Measurements from ENCODE around the gene IGHMBP2.
A peak's percentile ranks its signal among the peaks of the same experiment; 100 is the strongest.
"Not testable (repeated sequence)": the region's sequence is repeated elsewhere in the genome, so short reads cannot be mapped to it uniquely, and the experiment has no call there.

IGHMBP2 gene

GRCh38 chr11:68903288-68904247 lies at the start of gene IGHMBP2, which contains the start of gene MRPL21:
IGHMBP2 (plus strand) TSS chr11:68903891; CDS start chr11:68903953, 62 bp downstream.
MRPL21 (minus strand) TSS chr11:68903832; CDS start chr11:68903810, 22 bp downstream.
- ATAC-seq, result peak; percentile 98

- no peak for ATAC-seq
Measured at GRCh38 chr11:68854273-68854958, 49.3 kb upstream of the IGHMBP2 start.

DNA sequence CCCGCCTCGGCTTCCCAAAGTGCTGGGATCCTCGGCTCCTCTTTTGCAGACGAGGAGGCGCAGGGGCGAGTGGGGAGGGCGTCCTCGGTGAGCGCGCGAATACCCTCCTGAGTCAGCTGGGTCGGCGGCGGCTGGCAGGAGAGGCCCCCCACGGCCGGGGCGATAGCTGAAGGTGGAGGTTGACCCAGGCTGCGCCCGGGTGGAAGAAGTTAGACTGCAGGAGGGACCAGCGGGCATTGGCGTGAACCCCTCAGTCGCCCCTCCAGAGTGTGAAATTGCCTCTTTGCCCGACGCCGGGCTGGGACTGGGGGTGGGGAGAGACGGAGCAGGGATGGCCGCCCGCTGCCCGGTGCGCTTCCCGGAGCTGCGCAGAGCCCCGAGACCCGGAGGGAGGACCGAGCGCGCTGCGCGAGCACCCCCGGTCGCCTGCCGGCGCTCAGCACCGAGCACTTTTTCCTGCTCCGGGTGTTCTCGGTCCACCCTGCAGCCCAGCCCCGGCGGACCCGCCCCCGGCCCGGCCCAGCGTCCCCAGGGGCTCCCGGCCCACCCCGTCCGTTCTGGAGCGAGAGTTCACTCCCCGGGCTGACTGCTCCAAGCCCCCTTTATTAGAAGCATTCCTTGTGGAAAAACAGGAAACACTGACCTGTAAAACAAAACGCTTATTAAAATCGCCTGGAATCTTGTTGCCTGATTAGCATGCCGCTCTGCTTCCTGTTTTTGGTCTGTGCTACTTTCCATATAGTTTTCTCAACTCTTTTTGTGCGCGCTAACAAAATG lies 48.3 kb upstream of the IGHMBP2 start:
- ATAC-seq, result peak; percentile 32 to 66

DNA sequence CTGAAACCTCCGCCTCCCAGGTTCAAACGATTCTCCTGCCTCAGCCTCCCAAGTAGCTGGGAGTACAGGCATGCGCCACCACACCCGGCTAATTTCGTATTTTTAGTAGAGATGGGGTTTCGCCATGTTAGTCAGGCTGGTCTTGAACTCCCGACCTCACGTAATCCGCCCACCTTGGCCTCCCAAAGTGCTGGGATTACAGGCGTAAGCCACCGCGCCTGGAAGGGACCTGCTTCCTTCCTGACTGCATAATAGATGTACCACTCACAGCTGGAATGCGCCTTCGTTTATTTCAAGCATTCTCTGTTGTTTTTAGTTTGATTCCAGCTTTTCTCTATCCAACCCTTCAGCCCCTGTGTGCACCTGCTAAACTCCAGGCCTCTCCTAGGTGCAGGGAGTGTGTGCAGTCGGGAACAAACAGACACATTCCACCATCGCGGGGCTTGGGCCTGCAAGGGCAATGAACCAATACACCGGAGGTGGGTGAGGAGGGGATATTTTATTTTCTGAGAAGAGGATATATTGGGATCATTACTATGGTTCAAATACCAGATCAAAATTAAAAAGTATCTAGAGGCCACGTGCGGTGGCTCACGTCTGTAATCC lies 47.2 kb upstream of the IGHMBP2 start:
- ATAC-seq, result not testable (repeated sequence)

- no peak for ATAC-seq
Measured at GRCh38 chr11:68857037-68857586, 46.6 kb upstream of the IGHMBP2 start.

- no peak for ATAC-seq
Measured at GRCh38 chr11:68859123-68859522, 44.6 kb upstream of the IGHMBP2 start.

DNA sequence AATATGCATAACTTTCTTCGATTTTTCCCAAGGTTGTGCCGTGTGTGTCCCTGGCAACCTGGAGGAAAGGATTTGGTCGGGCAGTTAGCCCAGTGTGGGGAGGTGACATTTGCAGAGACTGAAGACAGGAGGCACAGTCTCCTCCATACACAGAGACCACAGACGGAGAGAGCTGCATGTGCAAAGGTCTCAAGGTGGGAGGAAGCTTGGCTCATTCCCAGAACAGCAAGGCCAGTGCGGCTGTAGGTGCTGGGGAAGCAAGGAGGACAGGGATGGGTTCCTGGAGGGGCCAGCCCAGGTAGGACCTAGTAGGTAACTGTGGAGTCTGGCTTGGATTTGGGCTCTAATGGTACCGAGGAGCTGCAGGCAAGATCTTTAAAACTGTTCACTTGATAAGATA lies 41.3 kb upstream of the IGHMBP2 start:
- no peak for ATAC-seq

DNA sequence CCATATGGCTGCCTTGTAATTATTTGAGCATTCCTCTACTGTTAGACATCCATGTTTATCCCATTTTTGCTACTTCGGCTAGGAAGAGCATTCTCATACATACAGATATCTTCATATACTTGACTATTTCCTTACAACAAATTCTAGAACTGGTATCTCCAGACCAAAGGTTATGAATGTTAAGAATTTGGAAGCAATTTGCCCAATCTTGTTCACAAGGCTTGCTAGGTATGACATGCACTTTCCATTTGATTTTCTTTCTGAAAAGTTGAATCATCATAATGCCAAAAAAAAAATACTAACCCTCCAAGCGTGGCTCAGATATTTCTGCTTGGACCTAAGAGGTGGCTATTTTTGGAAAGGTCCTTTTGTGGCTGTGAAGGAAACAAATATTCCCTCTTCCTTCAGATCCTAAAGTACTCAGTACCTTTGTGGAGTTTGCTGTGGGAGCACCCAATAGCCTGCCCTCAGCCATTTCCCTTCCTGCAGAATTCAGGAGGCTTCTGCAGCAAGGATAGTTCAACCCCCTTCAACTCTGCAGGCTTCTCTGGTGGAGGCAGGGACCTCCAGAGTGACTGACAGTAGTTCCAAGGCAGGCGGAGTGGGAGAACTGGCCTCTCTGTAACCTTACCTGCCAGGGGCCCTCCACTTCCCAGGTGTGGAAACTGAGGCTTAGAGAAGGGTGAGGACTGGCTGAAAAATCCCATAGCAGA lies 40.0 kb upstream of the IGHMBP2 start:
- ATAC-seq, result no peak

- no peak for ATAC-seq
Measured at GRCh38 chr11:68865241-68865640, 38.5 kb upstream of the IGHMBP2 start.

- no peak for ATAC-seq
Measured at GRCh38 chr11:68867066-68867465, 36.6 kb upstream of the IGHMBP2 start.

GRCh38 chr11:68868221-68868835 lies 35.4 kb upstream of the IGHMBP2 start:
- ATAC-seq, result no peak

- ATAC-seq, result no peak
Measured at GRCh38 chr11:68870470-68870869, 33.2 kb upstream of the IGHMBP2 start.

GRCh38 chr11:68872216-68873003 lies 31.3 kb upstream of the IGHMBP2 start:
- no peak for ATAC-seq

DNA sequence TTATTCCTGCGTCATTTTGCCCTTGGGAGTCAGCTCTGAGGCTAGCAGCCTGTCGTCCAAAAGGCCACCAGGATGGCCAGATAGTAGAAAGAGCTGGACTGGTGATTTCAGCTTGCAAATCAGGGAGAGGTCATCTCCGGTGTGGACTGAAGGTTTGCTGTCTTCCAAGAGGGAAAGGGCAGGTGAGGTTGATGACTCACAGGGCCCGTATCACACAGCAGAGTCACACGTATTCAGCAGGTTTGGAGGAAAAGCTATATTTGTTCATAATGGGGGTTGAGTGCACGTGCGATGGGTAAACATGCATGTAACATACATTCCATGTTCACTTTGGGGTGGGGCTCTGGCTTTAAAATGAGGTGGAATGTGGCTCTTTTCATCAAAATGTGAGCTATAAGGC lies 25.7 kb upstream of the IGHMBP2 start:
- no peak for ATAC-seq

GRCh38 chr11:68880851-68881250 lies 22.8 kb upstream of the IGHMBP2 start:
- ATAC-seq, result no peak

DNA sequence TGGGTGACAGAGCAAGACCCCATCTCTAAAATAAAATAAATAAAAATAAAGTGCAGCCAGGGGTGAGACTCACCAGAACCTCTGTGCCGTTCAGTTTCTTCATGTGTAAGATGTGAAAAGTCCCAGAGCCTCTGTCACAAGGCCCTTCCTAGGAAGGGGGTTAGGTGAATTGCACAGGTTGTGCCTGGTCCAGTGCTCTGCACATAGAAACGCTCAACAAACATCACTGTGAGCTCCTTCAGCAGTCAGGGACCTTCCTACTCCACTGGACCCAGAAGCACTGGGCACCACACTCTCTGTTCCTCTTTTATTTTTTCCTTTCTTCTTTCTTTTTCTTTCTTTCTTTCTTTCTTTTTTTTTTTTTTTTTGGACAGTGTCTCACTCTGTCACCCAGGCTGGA lies 22.4 kb upstream of the IGHMBP2 start:
- no peak for ATAC-seq

DNA sequence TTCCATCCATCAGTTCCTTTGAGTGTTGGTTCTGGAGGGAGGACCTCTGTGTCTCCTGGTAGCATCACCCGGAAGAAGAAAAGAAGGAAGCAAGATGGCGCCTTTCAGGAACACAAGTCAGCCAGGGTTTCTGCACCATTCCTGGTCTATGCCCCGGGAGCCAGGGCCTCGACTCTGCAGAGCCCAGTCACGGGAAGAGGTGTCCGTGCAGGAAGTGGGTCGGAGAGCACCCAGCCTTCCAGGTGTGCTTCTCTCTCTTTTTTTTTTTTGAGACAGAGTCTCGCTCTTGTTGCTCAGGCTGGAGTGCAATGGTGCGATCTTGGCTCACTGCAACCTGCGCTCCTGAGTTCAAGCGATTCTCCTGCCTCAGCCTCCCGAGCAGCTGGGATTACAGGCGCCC lies 21.3 kb upstream of the IGHMBP2 start:
- no peak for ATAC-seq

GRCh38 chr11:68884827-68885226 lies 18.9 kb upstream of the IGHMBP2 start:
- ATAC-seq, result not testable (repeated sequence)

DNA sequence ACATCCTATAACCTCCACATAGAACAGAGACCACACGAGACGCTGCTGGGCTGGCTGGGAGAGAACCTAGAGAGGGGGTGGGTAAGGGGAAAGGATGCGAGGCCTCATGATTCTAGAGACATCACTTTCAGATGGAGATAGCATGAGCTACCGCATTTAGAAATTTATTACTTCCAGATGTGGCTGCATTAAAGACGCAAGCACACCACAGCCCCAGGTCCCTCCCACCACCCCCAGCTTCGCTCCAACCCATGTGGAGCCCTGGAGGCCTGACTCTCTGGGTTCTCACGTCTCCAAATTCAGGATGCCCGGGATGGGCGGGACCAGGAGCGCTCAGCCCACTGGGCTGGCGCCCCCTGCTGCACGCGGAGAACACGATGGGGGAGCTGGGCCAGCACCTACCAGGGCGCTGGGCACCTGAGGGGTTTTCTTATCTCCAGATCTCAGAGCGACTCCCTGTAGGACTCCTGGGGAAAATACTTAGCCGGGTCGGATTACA lies 13.7 kb upstream of the IGHMBP2 start:
- no peak for ATAC-seq

Measured in activated CD4-positive, CD25-positive, alpha-beta regulatory T cell treated with anti-CD3 and anti-CD28 coated beads, Interleukin-2, amount 50 U/mL, for 24 hours (primary cell).